Stimulated activated memory B cell treated with anti-CD40 and anti-IgM and Interleukin-4, amounts not matched to agents 10 μg/mL and 1 μg/mL and 100 μg/mL, for 72 hours (primary cell): Measurements from ENCODE around the gene SMAD7.

Experiments used
- ATAC-seq: fragments of 150-1000 bp; cut with Tn5 transposase; 2 replicates; pipeline ENCODE4 v1.10.0; 2021
- H3K27ac Mint-ChIP-seq: one replicate; pipeline ENCODE4 v1.8.0; 2022; ENCODE audit warnings: mild to moderate bottlenecking, mixed read lengths
- H3K27me3 Mint-ChIP-seq: one replicate; pipeline ENCODE4 v1.8.0; 2022; ENCODE audit warnings: mixed read lengths
- H3K36me3 Mint-ChIP-seq: one replicate; pipeline ENCODE4 v1.8.0; 2022; ENCODE audit warnings: mixed read lengths
- H3K4me1 Mint-ChIP-seq: one replicate; pipeline ENCODE4 v1.8.0; 2022; ENCODE audit warnings: mixed read lengths
- H3K4me3 Mint-ChIP-seq: one replicate; pipeline ENCODE4 v1.8.0; 2022; ENCODE audit warnings: mild to moderate bottlenecking, moderate library complexity, mixed read lengths
- H3K9me3 Mint-ChIP-seq: one replicate; pipeline ENCODE4 v1.8.0; 2022; ENCODE audit warnings: mixed read lengths

Gene SMAD7

GRCh38 chr18:48924630-48925490 is 25.9 kb downstream of the SMAD7 start:
- H3K27me3 Mint-ChIP-seq, result no peaks in the 10 kb centered on the region
- H3K36me3 Mint-ChIP-seq, result peaks cover 54% of the 10 kb centered on the region
- H3K4me3 Mint-ChIP-seq, result peak overlapping the region; percentile 56
- no peaks in the 10 kb centered on the region for H3K9me3 Mint-ChIP-seq
- H3K4me1 Mint-ChIP-seq, result peaks cover 80% of the 10 kb centered on the region
- H3K27ac Mint-ChIP-seq, result peak overlapping the region; percentile 71
- no peak for ATAC-seq

- no peaks in the 10 kb centered on the region for H3K27me3 Mint-ChIP-seq
- H3K9me3 Mint-ChIP-seq, result no peaks in the 10 kb centered on the region
- peak overlapping the region; percentile 73 for H3K27ac Mint-ChIP-seq
- H3K4me1 Mint-ChIP-seq, result peaks cover 71% of the 10 kb centered on the region
- ATAC-seq, result no peak
- no peak overlapping the region for H3K4me3 Mint-ChIP-seq
- H3K36me3 Mint-ChIP-seq, result peaks cover 60% of the 10 kb centered on the region
Observed at GRCh38 chr18:48923746-48924629, 26.8 kb downstream of the SMAD7 start.

GRCh38 chr18:48922801-48923730 is 27.7 kb downstream of the SMAD7 start:
- no peak for ATAC-seq
- peaks cover 60% of the 10 kb centered on the region for H3K36me3 Mint-ChIP-seq

DNA sequence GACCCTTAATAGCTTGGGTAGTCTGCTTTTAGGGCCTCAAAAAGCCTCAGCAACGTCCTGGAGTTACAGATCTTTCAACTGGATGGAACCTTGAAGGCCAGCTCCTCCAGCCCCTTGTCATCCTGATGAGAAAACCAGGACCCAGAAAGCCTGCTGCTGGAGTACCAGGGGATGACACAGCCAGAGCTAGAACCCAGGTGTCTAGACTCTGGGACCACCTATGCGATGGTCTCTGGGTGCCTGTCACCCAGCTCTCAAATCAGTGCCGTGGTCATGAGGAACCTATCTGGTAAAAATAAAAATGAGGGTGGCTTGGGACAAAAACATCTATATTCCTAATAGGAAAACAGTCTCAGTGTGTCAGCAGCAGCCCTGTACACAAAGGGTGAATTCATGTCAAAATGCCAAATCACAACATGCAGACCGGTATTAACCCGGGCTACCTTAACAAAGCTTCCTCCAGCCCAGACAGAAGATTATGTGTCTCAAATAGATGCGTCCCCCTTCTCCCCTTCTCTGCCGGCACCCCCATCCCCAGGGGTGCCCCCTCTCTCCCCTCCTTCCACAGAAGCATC is 28.5 kb downstream of the SMAD7 start:
- ATAC-seq, result no peak
- H3K27me3 Mint-ChIP-seq, result no peaks in the 10 kb centered on the region
- H3K4me3 Mint-ChIP-seq, result no peak overlapping the region
- peaks cover 66% of the 10 kb centered on the region for H3K4me1 Mint-ChIP-seq
- no peaks in the 10 kb centered on the region for H3K9me3 Mint-ChIP-seq
- H3K27ac Mint-ChIP-seq, result peak overlapping the region; percentile 73
- H3K36me3 Mint-ChIP-seq, result peaks cover 57% of the 10 kb centered on the region

More at GRCh38 chr18:48922801-48923730, 27.7 kb downstream of the SMAD7 start:
- Mint-ChIP-seq H3K4me3 (peak overlapping the region; percentile 38), H3K27me3 (no peaks in the 10 kb centered on the region), H3K27ac (peak overlapping the region; percentile 73), H3K4me1 (peaks cover 66% of the 10 kb centered on the region), H3K9me3 (no peaks in the 10 kb centered on the region)

DNA sequence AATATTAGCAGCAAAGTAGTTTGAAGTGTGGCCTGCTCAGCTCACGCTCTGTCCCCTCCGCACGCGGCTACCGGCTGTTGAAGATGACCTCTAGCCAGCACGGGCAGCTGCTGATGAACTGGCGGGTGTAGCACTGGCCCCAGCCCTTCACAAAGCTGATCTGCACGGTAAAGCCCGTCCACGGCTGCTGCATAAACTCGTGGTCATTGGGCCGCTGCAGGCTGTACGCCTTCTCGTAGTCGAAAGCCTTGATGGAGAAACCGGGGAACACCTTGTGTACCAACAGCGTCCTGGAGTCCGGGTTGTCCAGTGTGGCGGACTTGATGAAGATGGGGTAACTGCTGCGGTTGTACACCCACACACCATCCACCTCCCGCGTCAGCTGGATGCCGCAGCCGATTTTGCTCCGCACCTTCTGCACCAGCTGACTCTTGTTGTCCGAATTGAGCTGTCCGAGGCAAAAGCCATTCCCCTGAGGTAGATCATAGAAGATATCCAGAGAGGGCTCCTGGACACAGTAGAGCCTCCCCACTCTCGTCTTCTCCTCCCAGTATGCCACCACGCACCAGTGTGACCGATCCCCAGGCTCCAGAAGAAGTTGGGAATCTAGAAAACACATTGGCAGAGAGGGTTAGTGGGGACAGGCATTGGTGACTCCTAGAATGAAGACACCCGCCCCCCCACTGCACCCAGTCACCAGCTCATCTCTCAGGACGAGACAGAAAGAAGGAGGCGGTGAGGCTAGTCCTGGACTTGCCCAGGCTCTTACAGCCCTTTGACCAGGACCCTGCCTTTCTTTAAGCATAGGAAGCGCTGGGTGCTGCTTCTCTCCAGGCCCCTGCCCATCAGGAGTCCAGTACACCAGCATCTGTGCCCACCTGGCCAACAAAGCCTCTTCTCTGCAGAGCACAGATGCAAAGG is 29.2 kb downstream of the SMAD7 start:
- Mint-ChIP-seq H3K27ac (no peak overlapping the region), H3K4me1 (peaks cover 60% of the 10 kb centered on the region), H3K9me3 (no peaks in the 10 kb centered on the region), H3K27me3 (no peaks in the 10 kb centered on the region), H3K4me3 (no peak overlapping the region), H3K36me3 (peaks cover 49% of the 10 kb centered on the region)
- no peak for ATAC-seq

- peaks cover 48% of the 10 kb centered on the region for H3K36me3 Mint-ChIP-seq
- H3K9me3 Mint-ChIP-seq, result no peaks in the 10 kb centered on the region
- ATAC-seq, result no peak
- H3K4me3 Mint-ChIP-seq, result no peak overlapping the region
- H3K27me3 Mint-ChIP-seq, result no peaks in the 10 kb centered on the region
- H3K27ac Mint-ChIP-seq, result no peak overlapping the region
- H3K4me1 Mint-ChIP-seq, result peaks cover 50% of the 10 kb centered on the region
Observed at GRCh38 chr18:48920408-48921038, 30.2 kb downstream of the SMAD7 start.

DNA sequence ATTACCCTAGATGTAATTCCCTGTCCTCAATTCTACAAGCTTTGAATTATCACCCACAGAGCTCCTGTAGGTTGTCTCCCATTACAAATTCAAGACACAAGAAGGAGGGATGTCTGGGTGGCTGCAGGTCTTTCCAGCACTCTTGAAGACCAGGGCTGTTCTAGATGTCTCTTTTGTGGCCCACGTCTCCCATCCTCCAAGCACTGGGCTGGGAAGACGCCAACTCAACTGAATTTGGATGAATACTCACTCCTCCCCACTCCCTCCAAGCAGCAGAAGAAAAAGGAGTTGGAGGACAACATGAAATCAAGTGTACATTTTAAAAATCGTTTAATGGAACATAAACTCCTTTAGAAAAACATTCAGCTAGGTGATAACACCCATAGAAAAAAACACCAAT is 31.2 kb downstream of the SMAD7 start:
- Mint-ChIP-seq H3K4me3 (no peak overlapping the region), H3K27ac (no peak overlapping the region), H3K36me3 (peaks cover 42% of the 10 kb centered on the region), H3K27me3 (no peaks in the 10 kb centered on the region), H3K4me1 (peaks cover 40% of the 10 kb centered on the region), H3K9me3 (no peaks in the 10 kb centered on the region)
- ATAC-seq, result no peak

DNA sequence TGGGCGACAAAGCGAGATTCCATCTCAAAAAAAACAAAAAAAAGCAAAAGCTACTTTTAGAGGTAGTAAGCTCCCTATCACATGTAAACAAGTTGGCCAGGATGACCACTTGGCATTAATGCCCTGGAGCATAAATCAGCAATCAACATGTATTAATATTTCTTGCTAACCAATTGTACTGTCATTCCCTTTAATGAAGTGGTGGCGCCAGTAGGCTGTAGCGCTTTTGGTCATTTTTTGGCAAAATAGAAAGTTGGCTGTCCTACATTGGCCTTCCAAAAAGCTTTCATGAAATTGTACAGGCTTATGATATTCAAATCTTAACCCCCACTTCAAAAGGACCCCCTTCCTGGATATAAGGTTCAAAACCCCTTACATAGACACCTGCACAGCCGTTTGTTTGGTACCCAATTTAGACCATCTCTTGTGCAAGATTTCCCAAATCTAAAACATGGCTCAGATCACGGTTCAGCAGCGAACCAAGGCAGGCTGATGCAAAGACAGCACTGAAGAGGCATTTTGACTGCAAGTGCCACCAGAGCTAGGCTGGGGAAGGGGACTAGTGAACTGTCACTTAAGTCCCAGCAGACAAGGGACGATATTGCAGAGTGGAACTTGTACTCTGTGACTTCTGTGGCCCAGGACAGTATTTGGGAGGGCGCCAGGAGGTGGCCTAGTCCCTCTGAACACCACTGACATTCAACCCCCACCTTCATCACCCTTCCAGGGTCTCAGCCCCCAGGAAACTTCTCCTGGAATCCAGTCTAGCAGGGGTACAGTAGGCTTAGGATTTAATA is 31.9 kb downstream of the SMAD7 start:
- no peak for ATAC-seq
- Mint-ChIP-seq H3K27ac (no peak overlapping the region), H3K4me3 (no peak overlapping the region)

GRCh38 chr18:48917579-48918517 is 32.9 kb downstream of the SMAD7 start:
- H3K9me3 Mint-ChIP-seq, result no peaks in the 10 kb centered on the region
- peaks cover 23% of the 10 kb centered on the region for H3K4me1 Mint-ChIP-seq
- no peaks in the 10 kb centered on the region for H3K27me3 Mint-ChIP-seq
- H3K27ac Mint-ChIP-seq, result no peak overlapping the region
- H3K36me3 Mint-ChIP-seq, result peaks cover 29% of the 10 kb centered on the region
- H3K4me3 Mint-ChIP-seq, result no peak overlapping the region
- ATAC-seq, result no peak

More for the DNA sequence above, 31.9 kb downstream of the SMAD7 start:
- Mint-ChIP-seq H3K27me3 (no peaks in the 10 kb centered on the region), H3K4me1 (peaks cover 33% of the 10 kb centered on the region), H3K36me3 (peaks cover 39% of the 10 kb centered on the region), H3K9me3 (no peaks in the 10 kb centered on the region)

DNA sequence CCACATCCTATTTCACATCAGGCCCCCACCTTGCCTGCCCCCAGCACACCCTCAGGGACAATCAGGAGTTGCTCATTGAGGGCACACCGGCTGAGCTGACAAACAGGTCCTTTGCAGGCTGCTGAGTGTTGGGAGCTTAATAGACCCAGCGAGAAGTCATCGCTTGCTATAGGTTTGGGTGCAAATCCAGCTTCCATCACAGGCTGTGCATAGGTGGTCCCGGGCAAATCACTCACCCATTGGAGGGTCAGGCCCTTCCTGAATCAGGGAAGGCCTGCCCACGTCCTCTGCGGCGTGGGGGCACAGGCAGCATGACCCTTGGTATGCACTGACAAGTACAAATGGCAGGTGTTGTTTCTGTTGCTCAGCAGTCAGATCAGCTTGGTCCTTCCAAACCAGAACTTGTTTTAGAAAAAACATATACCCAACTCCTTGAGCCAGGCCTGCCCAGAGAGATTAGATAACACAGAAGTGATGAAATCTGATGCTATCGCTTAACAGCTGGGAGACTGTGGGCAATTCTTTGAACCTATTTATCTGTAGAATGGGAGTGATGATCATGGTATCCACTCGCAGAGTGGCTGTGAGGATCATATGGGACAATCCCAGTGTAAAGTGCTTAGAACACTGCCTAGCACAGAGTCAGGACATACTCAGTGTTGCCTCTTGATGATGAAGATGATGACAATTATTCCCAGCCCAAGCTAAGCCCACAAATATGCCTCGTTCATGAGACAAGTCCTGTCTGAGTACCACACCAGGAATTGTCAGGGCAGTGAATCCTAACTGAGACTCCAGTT is 34.9 kb downstream of the SMAD7 start:
- H3K36me3 Mint-ChIP-seq, result peaks cover 15% of the 10 kb centered on the region
- no peaks in the 10 kb centered on the region for H3K9me3 Mint-ChIP-seq
- no peak overlapping the region for H3K27ac Mint-ChIP-seq
- peaks cover 20% of the 10 kb centered on the region for H3K4me1 Mint-ChIP-seq
- H3K4me3 Mint-ChIP-seq, result no peak overlapping the region
- no peaks in the 10 kb centered on the region for H3K27me3 Mint-ChIP-seq
- no peak for ATAC-seq

DNA sequence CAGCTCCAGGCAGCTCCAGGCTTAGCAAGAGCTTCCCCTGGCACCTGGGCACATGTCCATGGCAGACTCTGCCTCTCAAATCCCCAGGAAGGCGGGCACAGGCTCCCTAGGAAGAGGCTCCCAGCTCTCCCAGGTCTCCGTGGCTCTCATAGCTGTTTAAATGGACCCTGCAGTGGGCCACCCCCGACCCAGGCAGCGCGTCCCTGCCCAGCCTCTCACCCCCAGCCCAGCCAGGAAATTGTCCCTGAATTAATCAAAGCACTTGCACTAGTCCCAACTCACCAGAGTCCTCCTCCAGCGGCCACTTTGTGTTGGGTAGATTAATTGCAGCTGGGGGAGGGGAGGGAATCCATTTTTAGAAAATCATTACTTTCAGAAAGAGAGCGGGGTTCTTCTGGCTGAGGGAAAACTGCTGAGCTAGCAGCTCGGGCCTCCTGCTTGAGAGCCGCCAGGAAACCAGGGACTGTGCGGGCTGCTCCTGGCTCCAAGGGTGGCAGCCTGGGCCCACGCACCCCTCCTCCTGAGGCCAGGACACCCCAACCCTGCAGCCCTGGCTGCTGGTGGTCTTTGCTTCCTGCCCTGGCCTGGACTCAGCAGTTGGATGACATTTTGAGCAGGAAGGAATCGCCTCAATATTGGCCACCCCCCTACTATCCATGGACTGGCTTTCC is 36.0 kb downstream of the SMAD7 start:
- Mint-ChIP-seq H3K9me3 (no peaks in the 10 kb centered on the region), H3K27me3 (no peaks in the 10 kb centered on the region), H3K36me3 (peaks cover 4% of the 10 kb centered on the region), H3K27ac (no peak overlapping the region), H3K4me1 (peaks cover 13% of the 10 kb centered on the region), H3K4me3 (no peak overlapping the region)
- no peak for ATAC-seq
